K562 (cell line): ENCODE measurements around the gene ZBTB8A. TPM values are rescaled to one million over a fixed set of nuclear protein-coding genes. Genes with fewer than 3 reads are reported as not detected.

ENCODE experiments used
- BCLAF1 ChIP-seq, 2 experiments: fragments of 450-650 bp in 1 of 2; IDR thresholded peaks; 2 replicates each; pipeline ENCODE4 v1.6.1; 2011 to 2017; ENCODE audit warnings: low read depth in 2 of 2, antibody characterized with exemption in 1 of 2, borderline replicate concordance in 1 of 2, low read length in 1 of 2, mild to moderate bottlenecking in 1 of 2, mixed read lengths in 1 of 2; ENCODE audit not compliant: control insufficient read depth in 1 of 2
- BRCA1 ChIP-seq, 2 experiments: fragments of 450-650 bp in 1 of 2; sonication (generic) in 1 of 2; formaldehyde crosslinking in 1 of 2; IDR thresholded peaks; 2 replicates each; pipeline versions ENCODE4 v1.5.0 to v1.6.1; 2017 to 2020; ENCODE audit warnings: mild to moderate bottlenecking in 1 of 2, missing genetic modification reagents in 1 of 2
- BRF1 ChIP-seq: IDR thresholded peaks from 3 replicates; pipeline ENCODE4 v1.6.1; 2011; ENCODE audit warnings: borderline replicate concordance, mild to moderate bottlenecking; ENCODE audit not compliant: insufficient read length; ENCODE audit errors: extremely low read depth
- CTCFL ChIP-seq: IDR thresholded peaks from 2 replicates; pipeline ENCODE4 v1.6.1; 2011; ENCODE audit warnings: borderline replicate concordance, low read depth, mild to moderate bottlenecking, moderate library complexity, low read length; ENCODE audit not compliant: insufficient read depth, poor library complexity, severe bottlenecking
- EP400 ChIP-seq: fragments of 450-650 bp; IDR thresholded peaks from 2 replicates; pipeline ENCODE4 v1.6.1; 2017; ENCODE audit warnings: antibody characterized with exemption, mild to moderate bottlenecking, moderate library complexity
- PHF8 ChIP-seq: fragments of 200-600 bp; sonication (generic); IDR thresholded peaks from 2 replicates; pipeline ENCODE4 v1.6.1; 2012; ENCODE audit warnings: mixed run types, mild to moderate bottlenecking, inconsistent platforms, low read length, moderate library complexity, borderline replicate concordance
- POLR2AphosphoS2 ChIP-seq: IDR thresholded peaks from 2 replicates; pipeline ENCODE4 v1.6.1; 2012; ENCODE audit warnings: low read length, improper control_type of control experiment
- POLR2G ChIP-seq: fragments of 200-400 bp; formaldehyde crosslinking; IDR thresholded peaks from 2 replicates; pipeline ENCODE4 v1.6.1; 2017; ENCODE audit warnings: low read depth, mild to moderate bottlenecking, antibody characterized with exemption, low read length, moderate library complexity
- RBM22 ChIP-seq: fragments of 200-400 bp; formaldehyde crosslinking; IDR thresholded peaks from 2 replicates; pipeline ENCODE4 v1.6.1; 2018; ENCODE audit warnings: low read length, low read depth; ENCODE audit not compliant: poor library complexity, severe bottlenecking
- SRSF1 ChIP-seq: fragments of 200-400 bp; formaldehyde crosslinking; IDR thresholded peaks from 2 replicates; pipeline ENCODE4 v1.6.1; 2017; ENCODE audit warnings: mild to moderate bottlenecking, low read depth, low read length, moderate library complexity
- TCF3 ChIP-seq: sonication (generic); formaldehyde crosslinking; IDR thresholded peaks from 2 replicates; pipeline ENCODE4 v1.4.0; 2020; ENCODE audit warnings: mild to moderate bottlenecking, missing genetic modification reagents
- THRAP3 ChIP-seq: fragments of 450-650 bp; IDR thresholded peaks from 2 replicates; pipeline ENCODE4 v1.6.1; 2016; ENCODE audit warnings: mild to moderate bottlenecking, inconsistent platforms, borderline replicate concordance
- ZNF609 ChIP-seq: sonication (generic); formaldehyde crosslinking; IDR thresholded peaks from 2 replicates; pipeline ENCODE4 v1.8.1; 2023; ENCODE audit warnings: missing genetic modification reagents, mild to moderate bottlenecking, borderline replicate concordance
- ZNF696 ChIP-seq: fragments of 250-450 bp; sonication (Bioruptor Pico); conservative IDR thresholded peaks from 2 replicates; pipeline ENCODE4 v1.4.0; 2020; ENCODE audit warnings: mild to moderate bottlenecking, moderate library complexity
- ZNF766 ChIP-seq: fragments of 200-800 bp; sonication (Bioruptor generic); conservative IDR thresholded peaks from 2 replicates; pipeline ENCODE4 v1.6.1; 2016; ENCODE audit warnings: missing genetic modification characterization, missing compliant biosample characterization
- ZSCAN29 ChIP-seq: fragments of 450-650 bp; IDR thresholded peaks from 2 replicates; pipeline ENCODE4 v1.6.1; 2017
- polyA plus RNA-seq, 8 experiments: library from polyadenylated mRNA; depleted of rRNA in 4 of 8; stranded (reverse) in 5 of 8; unstranded in 3 of 8; fragments of >200 nt; fragmentation: Nextera tagmentation in 2 of 8; fragmentation: Illumina TruSeq in 1 of 8; extraction: Ambion mirVana in 2 of 8; extraction: Trizol in 1 of 8; gene quantifications; 2 replicates each; pipeline versions ENCODE4 v1.2.1 to v1.2.3, GENCODE V29; 2011 to 2014; ENCODE audit warnings: inconsistent platforms in 1 of 8, missing spikeins in 1 of 8
- total RNA-seq, 7 experiments: library from RNA; depleted of rRNA in 6 of 7; stranded (reverse); fragments of >200 nt in 6 of 7; fragmentation: Illumina TruSeq in 2 of 7; extraction: Trizol in 2 of 7; gene quantifications; 2 replicates each; pipeline versions ENCODE4 v1.2.1 to v1.2.3, GENCODE V29; 2011 to 2021; ENCODE audit warnings: low replicate concordance in 1 of 7

Gene ZBTB8A
- total and polyA plus RNA-seq, 9 of the 15 experiments (the other 6 are each of a cell fraction or from before 2014, with no cell fraction given), result 0.01 to 0.64 (median 0.09) TPM

GRCh38 chr1:32650752-32651460 is 111.7 kb downstream of the ZBTB8A start, which contains the start of gene RBBP4 (continued):
- TF ChIP-seq ZNF609 (CRISPR knock-in tag) (no peak; the same call in 1 of the 2 replicates), TCF3 (peak; percentile 31), BRF1 (no peak), ZNF766 (CRISPR knock-in tag) (peak; percentile 99), CTCFL (peak; percentile 26), POLR2AphosphoS2 (no peak; the same call in 1 of the 2 replicates), BRCA1 (IDR thresholded peaks at IDR 0.05) (no peak), BRCA1 (CRISPR knock-in tag; IDR thresholded peaks at IDR 0.05) (no peak), ZNF696 (CRISPR knock-in tag) (0 out of 2 replicates have a peak, but pooled peaks have one; percentile 70), EP400 (peak; percentile 97), ZSCAN29 (no peak), THRAP3 (no peak; the same call in 1 of the 2 replicates), PHF8 (peak; percentile 96), SRSF1 (peak; percentile 54; the same call in 1 of the 2 replicates), BCLAF1 (IDR thresholded peaks at IDR 0.05; ENCODE audit: borderline replicate concordance in 1 of 2, control insufficient read depth in 1 of 2, low read depth in 2 of 2, low read length in 1 of 2) (0 out of 4 replicates have a peak, but pooled peaks of 1 of the 2 experiments have one; percentile 4), RBM22 (peak; percentile 34), POLR2G (peak; percentile 97)
